K562 (cell line): ENCODE data around the gene SMCHD1. TPM values are rescaled to one million over a fixed set of nuclear protein-coding genes. Genes with fewer than 3 reads are reported as not detected.

ENCODE experiments used
- ARID1B ChIP-seq: fragments of 450-650 bp; IDR thresholded peaks from 2 replicates; pipeline ENCODE4 v1.6.1; 2016; ENCODE audit warnings: antibody characterized with exemption, mild to moderate bottlenecking, inconsistent platforms
- ATF7 ChIP-seq: fragments of 450-650 bp; IDR thresholded peaks from 2 replicates; pipeline ENCODE4 v1.7.1; 2014; ENCODE audit warnings: mild to moderate bottlenecking, moderate library complexity
- E2F8 ChIP-seq: fragments of 450-650 bp; IDR thresholded peaks from 2 replicates; pipeline ENCODE4 v1.7.1; 2018; ENCODE audit warnings: mild to moderate bottlenecking, low read depth; ENCODE audit not compliant: partially characterized antibody
- ELF1 ChIP-seq: fragments of 200-800 bp; sonication (Bioruptor generic); IDR thresholded peaks from 2 replicates; pipeline ENCODE4 v1.6.1; 2016; ENCODE audit warnings: missing genetic modification characterization, missing compliant biosample characterization
- ETS2 ChIP-seq: IDR thresholded peaks from 2 replicates; pipeline ENCODE4 v1.6.1; 2016; ENCODE audit warnings: borderline replicate concordance, missing genetic modification characterization, mild to moderate bottlenecking, moderate library complexity, missing compliant biosample characterization; ENCODE audit not compliant: poor library complexity, severe bottlenecking
- FOXA3 ChIP-seq, 2 experiments: fragments of 450-650 bp in 1 of 2; sonication (generic) in 1 of 2; formaldehyde crosslinking; IDR thresholded peaks in 1 of 2; conservative IDR thresholded peaks in 1 of 2; 2 replicates each; pipeline versions ENCODE4 v1.4.0 to v1.8.0; 2020 to 2022; ENCODE audit warnings: mild to moderate bottlenecking in 2 of 2, missing genetic modification reagents in 1 of 2
- MECOM ChIP-seq: fragments of 250-450 bp; sonication (Bioruptor Pico); IDR thresholded peaks from 2 replicates; pipeline ENCODE4 v1.8.0; 2022; ENCODE audit warnings: inconsistent platforms
- NR2C1 ChIP-seq, 2 experiments: fragments of 450-650 bp; IDR thresholded peaks; 2 replicates each; pipeline ENCODE4 v1.6.1; 2017; ENCODE audit warnings: mild to moderate bottlenecking in 2 of 2, antibody characterized with exemption in 1 of 2, inconsistent platforms in 1 of 2, missing compliant biosample characterization in 1 of 2, missing genetic modification characterization in 1 of 2
- PHTF2 ChIP-seq: fragments of 250-450 bp; sonication (Bioruptor Pico); IDR thresholded peaks from 2 replicates; pipeline ENCODE4 v1.5.0; 2021; ENCODE audit warnings: mild to moderate bottlenecking
- SAFB2 ChIP-seq: fragments of 200-400 bp; formaldehyde crosslinking; IDR thresholded peaks from 2 replicates; pipeline ENCODE4 v1.6.1; 2018; ENCODE audit warnings: borderline replicate concordance, low read length, low read depth, moderate library complexity; ENCODE audit not compliant: severe bottlenecking
- SMAD2 ChIP-seq: fragments of 150-350 bp; IDR thresholded peaks from 2 replicates; pipeline ENCODE4 v1.6.1; 2014; ENCODE audit warnings: low read depth, mild to moderate bottlenecking, low read length
- YBX1 ChIP-seq: fragments of 450-650 bp; IDR thresholded peaks from 2 replicates; pipeline ENCODE4 v1.7.1; 2016; ENCODE audit warnings: mild to moderate bottlenecking
- ZBTB49 ChIP-seq: sonication (generic); formaldehyde crosslinking; IDR thresholded peaks from 2 replicates; pipeline ENCODE4 v1.8.0; 2022; ENCODE audit warnings: missing genetic modification reagents, mild to moderate bottlenecking, borderline replicate concordance
- polyA plus RNA-seq, 8 experiments: library from polyadenylated mRNA; depleted of rRNA in 4 of 8; stranded (reverse) in 5 of 8; unstranded in 3 of 8; fragments of >200 nt; fragmentation: Nextera tagmentation in 2 of 8; fragmentation: Illumina TruSeq in 1 of 8; extraction: Ambion mirVana in 2 of 8; extraction: Trizol in 1 of 8; gene quantifications; 2 replicates each; pipeline versions ENCODE4 v1.2.1 to v1.2.3, GENCODE V29; 2011 to 2014; ENCODE audit warnings: inconsistent platforms in 1 of 8, missing spikeins in 1 of 8
- total RNA-seq, 7 experiments: library from RNA; depleted of rRNA in 6 of 7; stranded (reverse); fragments of >200 nt in 6 of 7; fragmentation: Illumina TruSeq in 2 of 7; extraction: Trizol in 2 of 7; gene quantifications; 2 replicates each; pipeline versions ENCODE4 v1.2.1 to v1.2.3, GENCODE V29; 2011 to 2021; ENCODE audit warnings: low replicate concordance in 1 of 7
- TF ChIP-seq, protein P1 (sequence below): fragments of 200-800 bp; sonication (Bioruptor generic); IDR thresholded peaks from 2 replicates; pipeline ENCODE4 v1.6.1; 2017; ENCODE audit warnings: missing genetic modification characterization, missing compliant biosample characterization
- TF ChIP-seq, protein P2 (sequence below): IDR thresholded peaks from 2 replicates; pipeline ENCODE4 v1.6.1; 2012; ENCODE audit warnings: low read depth, low read length, improper control_type of control experiment, borderline replicate concordance
- TF ChIP-seq, protein P3 (sequence below): fragments of 450-650 bp; formaldehyde crosslinking; IDR thresholded peaks from 2 replicates; pipeline ENCODE4 v1.4.0; 2020; ENCODE audit warnings: mild to moderate bottlenecking, moderate library complexity

The SMCHD1 gene
- total and polyA plus RNA-seq, 9 of the 15 experiments (the other 6 are each of a cell fraction or from before 2014, with no cell fraction given) = 6.3 to 144 (median 72.7) TPM

DNA sequence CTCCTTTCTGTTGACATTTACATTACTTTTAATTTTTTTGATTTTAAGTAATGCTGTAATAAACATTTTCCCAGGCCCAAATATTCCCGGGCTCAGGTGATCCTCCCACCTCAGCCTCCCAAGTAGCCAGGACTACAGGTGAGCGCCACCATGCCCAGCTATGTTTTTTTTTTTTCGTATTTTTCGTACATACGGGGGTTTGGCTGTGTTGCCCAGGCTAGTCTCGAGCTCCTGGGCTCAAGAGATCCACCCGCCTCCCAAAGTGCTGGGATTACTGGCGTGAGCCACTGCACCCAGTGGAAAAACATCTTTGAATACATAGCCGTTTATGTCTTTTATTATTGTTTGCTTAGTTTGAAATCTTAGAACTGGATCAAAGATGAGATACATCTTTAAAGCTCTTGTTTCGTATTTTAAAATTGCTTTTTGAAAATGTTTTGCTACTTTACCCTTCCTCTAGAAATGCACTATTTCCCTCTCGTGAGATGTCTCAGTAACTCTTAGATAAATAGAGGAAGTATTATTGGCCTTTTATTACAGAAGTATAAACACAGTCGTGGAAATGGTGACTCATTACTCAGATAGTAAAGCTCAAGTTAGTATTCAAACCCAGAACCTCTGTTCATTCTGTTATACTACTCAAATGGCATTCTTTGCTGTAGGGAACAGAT lies 2.4 kb downstream of the SMCHD1 start (continued):
- TF ChIP-seq E2F8 (no peak), NR2C1 (IDR thresholded peaks at IDR 0.05) (no peak), NR2C1 (tag; IDR thresholded peaks at IDR 0.05) (no peak), ZBTB49 (CRISPR knock-in tag) (peak; percentile 39; the same call in 1 of the 2 replicates), ATF7 (peak; percentile 52; the same call in 1 of the 2 replicates), MECOM (CRISPR knock-in tag) (peak; percentile 14; the same call in 1 of the 2 replicates), ETS2 (no peak), SAFB2 (no peak), ARID1B (peak; percentile 77), ELF1 (tag) (0 out of 2 replicates have a peak, but pooled peaks have one; percentile 26), FOXA3 (CRISPR knock-in tag; conservative IDR thresholded peaks at IDR 0.05 in 1 of 2, IDR thresholded peaks at IDR 0.05 in 1 of 2) (peak in 1 of 2 experiments; percentile 68; a peak in 2 of 4 replicates), SMAD2 (no peak), YBX1 (no peak), PHTF2 (CRISPR knock-in tag) (no peak)
- TF ChIP-seq, protein P1, sequence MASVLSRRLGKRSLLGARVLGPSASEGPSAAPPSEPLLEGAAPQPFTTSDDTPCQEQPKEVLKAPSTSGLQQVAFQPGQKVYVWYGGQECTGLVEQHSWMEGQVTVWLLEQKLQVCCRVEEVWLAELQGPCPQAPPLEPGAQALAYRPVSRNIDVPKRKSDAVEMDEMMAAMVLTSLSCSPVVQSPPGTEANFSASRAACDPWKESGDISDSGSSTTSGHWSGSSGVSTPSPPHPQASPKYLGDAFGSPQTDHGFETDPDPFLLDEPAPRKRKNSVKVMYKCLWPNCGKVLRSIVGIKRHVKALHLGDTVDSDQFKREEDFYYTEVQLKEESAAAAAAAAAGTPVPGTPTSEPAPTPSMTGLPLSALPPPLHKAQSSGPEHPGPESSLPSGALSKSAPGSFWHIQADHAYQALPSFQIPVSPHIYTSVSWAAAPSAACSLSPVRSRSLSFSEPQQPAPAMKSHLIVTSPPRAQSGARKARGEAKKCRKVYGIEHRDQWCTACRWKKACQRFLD (CRISPR knock-in tag) = no peak
- TF ChIP-seq, protein P2, sequence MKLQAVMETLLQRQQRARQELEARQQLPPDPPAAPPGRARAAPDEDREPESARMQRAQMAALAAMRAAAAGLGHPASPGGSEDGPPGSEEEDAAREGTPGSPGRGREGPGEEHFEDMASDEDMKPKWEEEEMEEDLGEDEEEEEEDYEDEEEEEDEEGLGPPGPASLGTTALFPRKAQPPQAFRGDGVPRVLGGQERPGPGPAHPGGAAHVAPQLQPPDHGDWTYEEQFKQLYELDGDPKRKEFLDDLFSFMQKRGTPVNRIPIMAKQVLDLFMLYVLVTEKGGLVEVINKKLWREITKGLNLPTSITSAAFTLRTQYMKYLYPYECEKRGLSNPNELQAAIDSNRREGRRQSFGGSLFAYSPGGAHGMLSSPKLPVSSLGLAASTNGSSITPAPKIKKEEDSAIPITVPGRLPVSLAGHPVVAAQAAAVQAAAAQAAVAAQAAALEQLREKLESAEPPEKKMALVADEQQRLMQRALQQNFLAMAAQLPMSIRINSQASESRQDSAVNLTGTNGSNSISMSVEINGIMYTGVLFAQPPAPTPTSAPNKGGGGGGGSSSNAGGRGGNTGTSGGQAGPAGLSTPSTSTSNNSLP = 0 out of 2 replicates have a peak, but pooled peaks have one; percentile 12
- TF ChIP-seq, protein P3, sequence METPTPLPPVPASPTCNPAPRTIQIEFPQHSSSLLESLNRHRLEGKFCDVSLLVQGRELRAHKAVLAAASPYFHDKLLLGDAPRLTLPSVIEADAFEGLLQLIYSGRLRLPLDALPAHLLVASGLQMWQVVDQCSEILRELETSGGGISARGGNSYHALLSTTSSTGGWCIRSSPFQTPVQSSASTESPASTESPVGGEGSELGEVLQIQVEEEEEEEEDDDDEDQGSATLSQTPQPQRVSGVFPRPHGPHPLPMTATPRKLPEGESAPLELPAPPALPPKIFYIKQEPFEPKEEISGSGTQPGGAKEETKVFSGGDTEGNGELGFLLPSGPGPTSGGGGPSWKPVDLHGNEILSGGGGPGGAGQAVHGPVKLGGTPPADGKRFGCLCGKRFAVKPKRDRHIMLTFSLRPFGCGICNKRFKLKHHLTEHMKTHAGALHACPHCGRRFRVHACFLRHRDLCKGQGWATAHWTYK = 0 out of 2 replicates have a peak, but pooled peaks have one; percentile 29
